OCI-LY7 (cell line): ENCODE results near the gene ADIG.

ENCODE experiments used
- CTCF ChIP-seq: fragments of 200-600 bp; sonication (generic); conservative IDR thresholded peaks from 2 replicates; pipeline ENCODE4 v1.5.1; 2014; ENCODE audit warnings: mild to moderate bottlenecking, antibody characterized with exemption, low read length, moderate library complexity, mixed read lengths
- EZH2phosphoT487 ChIP-seq: fragments of 200-600 bp; sonication (generic); IDR thresholded peaks from 2 replicates; pipeline ENCODE4 v1.6.1; 2018; ENCODE audit warnings: low read depth, borderline replicate concordance, mild to moderate bottlenecking, mixed run types, antibody characterized with exemption, low read length, moderate library complexity, mixed read lengths

GRCh38 chr20:38631155-38632022 lies 50.4 kb downstream of the ADIG start:
- no peak for TF ChIP-seq CTCF
- TF ChIP-seq EZH2phosphoT487, result no peak
